Parathyroid adenoma (tissue), 2 donors: ENCODE results near the gene ESYT2.

ENCODE experiments used
- H2AFZ ChIP-seq: fragments of 300-600 bp; sonication (generic); one replicate; pipeline ENCODE4 v1.7.0; 2017; ENCODE audit warnings: antibody characterized with exemption, mild to moderate bottlenecking
- H3K27ac ChIP-seq: fragments of 300-600 bp; sonication (generic); one replicate; pipeline ENCODE4 v1.7.0; 2017
- H3K27me3 ChIP-seq: fragments of 300-600 bp; sonication (generic); one replicate; pipeline ENCODE4 v1.7.0; 2017; ENCODE audit warnings: low read length; ENCODE audit not compliant: control insufficient read depth, insufficient read depth
- H3K36me3 ChIP-seq: fragments of 300-600 bp; sonication (generic); one replicate; pipeline ENCODE4 v1.7.0; 2017; ENCODE audit warnings: low read length; ENCODE audit not compliant: control insufficient read depth, insufficient read depth
- H3K4me1 ChIP-seq: fragments of 300-600 bp; sonication (generic); one replicate; pipeline ENCODE4 v1.7.0; 2017; ENCODE audit warnings: control low read depth
- H3K4me2 ChIP-seq: fragments of 300-600 bp; sonication (generic); one replicate; pipeline ENCODE4 v1.7.0; 2017; ENCODE audit warnings: low read length
- H3K4me3 ChIP-seq: fragments of 300-600 bp; sonication (generic); one replicate; pipeline ENCODE4 v1.7.0; 2017; ENCODE audit warnings: low read depth, low read length
- H3K79me2 ChIP-seq: fragments of 300-600 bp; sonication (generic); one replicate; pipeline ENCODE4 v1.7.0; 2017; ENCODE audit warnings: control low read depth
- H3K9ac ChIP-seq: fragments of 300-600 bp; sonication (generic); one replicate; pipeline ENCODE4 v1.7.0; 2017; ENCODE audit warnings: mild to moderate bottlenecking
- H3K9me3 ChIP-seq: fragments of 300-600 bp; sonication (generic); one replicate; pipeline ENCODE4 v1.7.0; 2017; ENCODE audit warnings: low read length; ENCODE audit not compliant: control insufficient read depth
- CTCF ChIP-seq: fragments of 300-600 bp; sonication (generic); IDR thresholded peaks from one replicate; pipeline ENCODE4 v1.7.0; 2017; ENCODE audit warnings: antibody characterized with exemption, mild to moderate bottlenecking
- donor health status: primary hyperparathyroidism.

ESYT2 gene

GRCh38 chr7:158816271-158816670, 13.0 kb downstream of the ESYT2 start:
- H2AFZ ChIP-seq = no peak overlapping the region
- no peak overlapping the region for H3K27ac ChIP-seq
- peaks cover 14% of the 10 kb centered on the region for H3K4me1 ChIP-seq
- H3K9ac ChIP-seq = no peak overlapping the region
- no peaks in the 10 kb centered on the region for H3K27me3 ChIP-seq
- no peaks in the 10 kb centered on the region for H3K9me3 ChIP-seq
- peaks cover 37% of the 10 kb centered on the region for H3K79me2 ChIP-seq
- H3K4me3 ChIP-seq = no peak overlapping the region
- TF ChIP-seq CTCF = no peak
- H3K36me3 ChIP-seq = no peaks in the 10 kb centered on the region
- no peak overlapping the region for H3K4me2 ChIP-seq

GRCh38 chr7:158815800-158816128, 13.5 kb downstream of the ESYT2 start:
- Histone ChIP-seq H3K36me3 (no peaks in the 10 kb centered on the region), H3K4me1 (peaks cover 14% of the 10 kb centered on the region), H3K4me3 (no peak overlapping the region), H3K79me2 (peaks cover 36% of the 10 kb centered on the region), H3K27me3 (no peaks in the 10 kb centered on the region), H3K9ac (no peak overlapping the region), H3K9me3 (no peaks in the 10 kb centered on the region), H3K4me2 (no peak overlapping the region), H3K27ac (no peak overlapping the region), H2AFZ (no peak overlapping the region)
- no peak for TF ChIP-seq CTCF

- Histone ChIP-seq H3K27me3 (no peaks in the 10 kb centered on the region), H3K36me3 (no peaks in the 10 kb centered on the region), H3K4me3 (no peak overlapping the region), H3K9me3 (no peaks in the 10 kb centered on the region), H3K79me2 (peaks cover 31% of the 10 kb centered on the region), H3K4me1 (peaks cover 14% of the 10 kb centered on the region), H3K9ac (no peak overlapping the region), H3K27ac (no peak overlapping the region), H3K4me2 (no peak overlapping the region), H2AFZ (no peak overlapping the region)
- TF ChIP-seq CTCF = no peak
Measured at GRCh38 chr7:158815083-158815799, 14.1 kb downstream of the ESYT2 start.

- Histone ChIP-seq H3K4me3 (no peak overlapping the region), H3K9ac (no peak overlapping the region), H3K27ac (no peak overlapping the region), H3K4me1 (peaks cover 14% of the 10 kb centered on the region), H2AFZ (no peak overlapping the region), H3K79me2 (peaks cover 30% of the 10 kb centered on the region), H3K9me3 (no peaks in the 10 kb centered on the region), H3K36me3 (no peaks in the 10 kb centered on the region), H3K4me2 (no peak overlapping the region), H3K27me3 (no peaks in the 10 kb centered on the region)
- TF ChIP-seq CTCF = no peak
Measured at GRCh38 chr7:158814637-158815036, 14.7 kb downstream of the ESYT2 start.

- no peak overlapping the region for H3K27ac ChIP-seq
- TF ChIP-seq CTCF = no peak
Measured at GRCh38 chr7:158812684-158813083, 16.6 kb downstream of the ESYT2 start.

More at GRCh38 chr7:158812684-158813083, 16.6 kb downstream of the ESYT2 start:
- H3K9me3 ChIP-seq = no peaks in the 10 kb centered on the region
- H3K27me3 ChIP-seq = no peaks in the 10 kb centered on the region
- no peaks in the 10 kb centered on the region for H3K36me3 ChIP-seq
- H3K79me2 ChIP-seq = peaks cover 30% of the 10 kb centered on the region
- no peak overlapping the region for H3K9ac ChIP-seq
- H3K4me3 ChIP-seq = no peak overlapping the region
- no peak overlapping the region for H3K4me2 ChIP-seq
- no peak overlapping the region for H2AFZ ChIP-seq
- H3K4me1 ChIP-seq = peaks cover 7% of the 10 kb centered on the region
